ENCODE data around the gene DDR2. TPM values are rescaled to one million over a fixed set of nuclear protein-coding genes. Genes with fewer than 3 reads are reported as not detected.

The DDR2 gene
- total RNA-seq, 2 experiments from 2014 or later, result 0.19 TPM; not detected in 1

GRCh38 chr1:162772571-162773154 lies 140.4 kb downstream of the DDR2 start:
- Histone ChIP-seq H3K9me3 (ENCODE audit: low read length) (no peaks in the 10 kb centered on the region), H3K27ac (ENCODE audit: low read depth, low read length, poor library complexity, severe bottlenecking) (no peak overlapping the region), H3K9me2 (ENCODE audit: insufficient read depth, low read length) (no peaks in the 10 kb centered on the region), H3K4me2 (ENCODE audit: low read length) (no peak overlapping the region), H2AFZ (ENCODE audit: low read length) (no peak overlapping the region), H3K36me3 (ENCODE audit: insufficient read depth, low read length) (no peaks in the 10 kb centered on the region), H3K79me2 (ENCODE audit: insufficient read depth, low read depth, low read length) (no peaks in the 10 kb centered on the region), H3K4me3 (ENCODE audit: low read depth, low read length, poor library complexity, severe bottlenecking) (no peak overlapping the region), H3K4me1 (ENCODE audit: insufficient read depth, low read length, poor library complexity, severe bottlenecking) (no peaks in the 10 kb centered on the region), H4K20me1 (ENCODE audit: insufficient read depth, low read length) (no peaks in the 10 kb centered on the region)
- ChIA-PET CTCF (ENCODE audit: unreplicated experiment) (no interaction called here), POLR2A (no interaction called here)
- BruUV-seq (replicated peaks), result no TSS peak
- TF ChIP-seq, protein P1, sequence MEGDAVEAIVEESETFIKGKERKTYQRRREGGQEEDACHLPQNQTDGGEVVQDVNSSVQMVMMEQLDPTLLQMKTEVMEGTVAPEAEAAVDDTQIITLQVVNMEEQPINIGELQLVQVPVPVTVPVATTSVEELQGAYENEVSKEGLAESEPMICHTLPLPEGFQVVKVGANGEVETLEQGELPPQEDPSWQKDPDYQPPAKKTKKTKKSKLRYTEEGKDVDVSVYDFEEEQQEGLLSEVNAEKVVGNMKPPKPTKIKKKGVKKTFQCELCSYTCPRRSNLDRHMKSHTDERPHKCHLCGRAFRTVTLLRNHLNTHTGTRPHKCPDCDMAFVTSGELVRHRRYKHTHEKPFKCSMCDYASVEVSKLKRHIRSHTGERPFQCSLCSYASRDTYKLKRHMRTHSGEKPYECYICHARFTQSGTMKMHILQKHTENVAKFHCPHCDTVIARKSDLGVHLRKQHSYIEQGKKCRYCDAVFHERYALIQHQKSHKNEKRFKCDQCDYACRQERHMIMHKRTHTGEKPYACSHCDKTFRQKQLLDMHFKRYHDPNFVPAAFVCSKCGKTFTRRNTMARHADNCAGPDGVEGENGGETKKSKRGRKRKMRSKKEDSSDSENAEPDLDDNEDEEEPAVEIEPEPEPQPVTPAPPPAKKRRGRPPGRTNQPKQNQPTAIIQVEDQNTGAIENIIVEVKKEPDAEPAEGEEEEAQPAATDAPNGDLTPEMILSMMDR (conservative IDR thresholded peaks at IDR 0.05; ENCODE audit: low read length), result no peak
- TF ChIP-seq EZH2phosphoT487 (IDR thresholded peaks at IDR 0.05; ENCODE audit: borderline replicate concordance, low read depth, low read length), result no peak
- no peak for DNase-seq (ENCODE audit: low spot score)
- intact Hi-C loops (cut with micrococcal nuclease; ENCODE audit: unreplicated experiment), result no loop called here

DNA sequence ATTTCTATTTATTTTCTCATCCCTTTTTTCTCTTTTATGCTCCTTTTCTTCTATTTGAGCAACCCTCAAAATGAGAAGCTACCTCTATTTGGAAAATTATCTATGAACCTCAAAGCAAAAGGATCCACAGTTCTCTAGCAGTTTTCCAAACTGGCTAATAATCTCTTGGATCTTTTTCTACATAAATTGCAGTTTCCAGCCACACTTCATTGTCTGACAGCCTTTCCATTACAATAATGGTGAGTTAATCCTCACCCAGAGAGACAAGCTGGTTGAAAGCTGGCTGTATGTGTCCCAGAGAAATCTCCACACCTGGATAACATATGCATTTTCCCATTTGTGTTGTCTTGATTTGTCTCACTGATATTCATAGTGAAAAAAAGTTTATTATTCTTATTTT lies 141.7 kb downstream of the DDR2 start:
- H3K4me3 ChIP-seq (ENCODE audit: low read depth, low read length, poor library complexity, severe bottlenecking), result no peak overlapping the region
- H2AFZ ChIP-seq (ENCODE audit: low read length), result no peak overlapping the region
- H3K9me2 ChIP-seq (ENCODE audit: insufficient read depth, low read length), result no peaks in the 10 kb centered on the region
- H4K20me1 ChIP-seq (ENCODE audit: insufficient read depth, low read length), result no peaks in the 10 kb centered on the region
- intact Hi-C loops (cut with micrococcal nuclease; ENCODE audit: unreplicated experiment), result no loop called here
- no peak overlapping the region for H3K27ac ChIP-seq (ENCODE audit: low read depth, low read length, poor library complexity, severe bottlenecking)
- no peaks in the 10 kb centered on the region for H3K9me3 ChIP-seq (ENCODE audit: low read length)
- no TSS peak for BruUV-seq (replicated peaks)
- POLR2A ChIA-PET, result interaction anchor here (0.7 kb wide), 1 partner anchor 128 kb away, joined by 3 read pairs; no protein-coding TSS in a partner anchor
- H3K4me2 ChIP-seq (ENCODE audit: low read length), result no peak overlapping the region
- no peaks in the 10 kb centered on the region for H3K79me2 ChIP-seq (ENCODE audit: insufficient read depth, low read depth, low read length)
- CTCF ChIA-PET (ENCODE audit: unreplicated experiment), result no interaction called here
- DNase-seq (ENCODE audit: low spot score), result no peak
- H3K36me3 ChIP-seq (ENCODE audit: insufficient read depth, low read length), result no peaks in the 10 kb centered on the region
- no peaks in the 10 kb centered on the region for H3K4me1 ChIP-seq (ENCODE audit: insufficient read depth, low read length, poor library complexity, severe bottlenecking)
- TF ChIP-seq, protein P1 (conservative IDR thresholded peaks at IDR 0.05; ENCODE audit: low read length), result no peak
- no peak for TF ChIP-seq EZH2phosphoT487 (IDR thresholded peaks at IDR 0.05; ENCODE audit: borderline replicate concordance, low read depth, low read length)

DNA sequence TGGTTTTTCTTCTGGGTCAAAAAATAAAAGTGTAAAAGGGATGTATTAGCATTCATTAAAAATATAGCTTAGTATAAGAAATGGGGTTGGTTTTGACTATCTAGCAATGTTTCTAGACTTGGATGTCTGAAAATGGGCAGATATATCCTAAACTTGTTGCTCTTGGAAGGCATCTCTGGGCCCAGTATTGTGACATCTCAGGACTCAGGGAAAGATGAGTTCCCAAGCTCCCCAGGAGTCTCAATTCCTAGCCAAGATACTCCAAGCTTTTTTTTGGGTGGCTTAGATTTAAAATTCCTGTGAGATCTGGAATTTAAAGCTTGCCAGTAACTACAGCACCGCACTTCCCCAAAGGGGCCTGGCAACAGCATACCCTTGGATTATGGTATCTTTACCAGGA lies 146.8 kb downstream of the DDR2 start:
- no peaks in the 10 kb centered on the region for H3K36me3 ChIP-seq (ENCODE audit: insufficient read depth, low read length)
- no peak overlapping the region for H2AFZ ChIP-seq (ENCODE audit: low read length)
- DNase-seq (ENCODE audit: low spot score), result no peak
- H3K9me2 ChIP-seq (ENCODE audit: insufficient read depth, low read length), result no peaks in the 10 kb centered on the region
- BruUV-seq (replicated peaks), result no TSS peak
- no peaks in the 10 kb centered on the region for H3K79me2 ChIP-seq (ENCODE audit: insufficient read depth, low read depth, low read length)
- H3K27ac ChIP-seq (ENCODE audit: low read depth, low read length, poor library complexity, severe bottlenecking), result no peak overlapping the region
- POLR2A ChIA-PET, result interaction anchor here (0.8 kb wide), 1 partner anchor 21 kb away, joined by 3 read pairs; no protein-coding TSS in a partner anchor
- TF ChIP-seq EZH2phosphoT487 (IDR thresholded peaks at IDR 0.05; ENCODE audit: borderline replicate concordance, low read depth, low read length), result no peak
- TF ChIP-seq, protein P1 (conservative IDR thresholded peaks at IDR 0.05; ENCODE audit: low read length), result no peak
- no peaks in the 10 kb centered on the region for H4K20me1 ChIP-seq (ENCODE audit: insufficient read depth, low read length)
- intact Hi-C loops (cut with micrococcal nuclease; ENCODE audit: unreplicated experiment), result no loop called here
- no peaks in the 10 kb centered on the region for H3K4me1 ChIP-seq (ENCODE audit: insufficient read depth, low read length, poor library complexity, severe bottlenecking)
- no peak overlapping the region for H3K4me2 ChIP-seq (ENCODE audit: low read length)
- CTCF ChIA-PET (ENCODE audit: unreplicated experiment), result no interaction called here
- no peak overlapping the region for H3K4me3 ChIP-seq (ENCODE audit: low read depth, low read length, poor library complexity, severe bottlenecking)
- no peaks in the 10 kb centered on the region for H3K9me3 ChIP-seq (ENCODE audit: low read length)

Measured in OCI-LY7 (cell line).